Astrocyte (in vitro differentiated cells and primary cell): Measurements from ENCODE around the gene RALGAPA1. TPM values are rescaled to one million over a fixed set of nuclear protein-coding genes. Genes with fewer than 3 reads are reported as not detected.
"Not testable (repeated sequence)": the region's sequence is repeated elsewhere in the genome, so short reads cannot be mapped to it uniquely, and the experiment has no call there.

Source experiments
- DNase-seq: peaks from one replicate; pipeline ENCODE4 v3.0.0-alpha.2; 2010; ENCODE audit warnings: low read depth
- FAIRE-seq: peaks from 2 replicates; lab custom pipeline; 2011; peaks lifted over from hg19 to GRCh38; lab: Jason Lieb, UNC
- H2AFZ ChIP-seq: 2 replicates; pipeline ENCODE4 v1.6.0; 2012; ENCODE audit warnings: low read depth, low read length, inconsistent platforms
- H3K27ac ChIP-seq: 2 replicates; pipeline ENCODE4 v1.5.1; 2011; ENCODE audit warnings: low read depth, low read length, inconsistent platforms
- H3K27me3 ChIP-seq: 2 replicates; pipeline ENCODE4 v1.6.0; 2011; ENCODE audit warnings: low read length, inconsistent platforms; ENCODE audit not compliant: insufficient read depth
- H3K36me3 ChIP-seq: 2 replicates; pipeline ENCODE4 v1.5.1; 2011; ENCODE audit warnings: low read length, inconsistent platforms; ENCODE audit not compliant: insufficient read depth
- H3K4me1 ChIP-seq: 2 replicates; pipeline ENCODE4 v1.5.1; 2011; ENCODE audit warnings: low read length, inconsistent platforms; ENCODE audit not compliant: insufficient read depth
- H3K4me2 ChIP-seq: 2 replicates; pipeline ENCODE4 v1.6.0; 2012; ENCODE audit warnings: low read length, inconsistent platforms
- H3K4me3 ChIP-seq: 2 replicates; pipeline ENCODE4 v1.5.1; 2011; ENCODE audit warnings: low read depth, mild to moderate bottlenecking, low read length, inconsistent platforms; ENCODE audit not compliant: insufficient read depth
- H3K79me2 ChIP-seq: 2 replicates; pipeline ENCODE4 v1.6.0; 2012; ENCODE audit warnings: mild to moderate bottlenecking, low read length, inconsistent platforms; ENCODE audit not compliant: insufficient read depth
- H3K9ac ChIP-seq: 2 replicates; pipeline ENCODE4 v1.6.0; 2012; ENCODE audit warnings: mild to moderate bottlenecking, low read length, inconsistent platforms
- H3K9me3 ChIP-seq: 2 replicates; pipeline ENCODE4 v1.5.1; 2012; ENCODE audit warnings: low read depth, mild to moderate bottlenecking, low read length, inconsistent platforms; ENCODE audit not compliant: insufficient read depth
- H4K20me1 ChIP-seq: 2 replicates; pipeline ENCODE4 v1.6.0; 2012; ENCODE audit warnings: low read length, inconsistent platforms; ENCODE audit not compliant: insufficient read depth
- H3K27ac Mint-ChIP-seq: one replicate; pipeline ENCODE4 v1.8.0; 2021; ENCODE audit warnings: mild to moderate bottlenecking, mixed read lengths; ENCODE audit not compliant: unreplicated experiment
- H3K27me3 Mint-ChIP-seq: one replicate; pipeline ENCODE4 v1.8.0; 2021; ENCODE audit warnings: low read depth, mixed read lengths; ENCODE audit not compliant: unreplicated experiment
- H3K36me3 Mint-ChIP-seq: one replicate; pipeline ENCODE4 v1.8.0; 2021; ENCODE audit warnings: low read depth, mixed read lengths; ENCODE audit not compliant: unreplicated experiment
- H3K4me1 Mint-ChIP-seq: one replicate; pipeline ENCODE4 v1.8.0; 2021; ENCODE audit warnings: low read depth, mixed read lengths; ENCODE audit not compliant: unreplicated experiment
- H3K4me3 Mint-ChIP-seq: one replicate; pipeline ENCODE4 v1.8.0; 2021; ENCODE audit warnings: mild to moderate bottlenecking, moderate library complexity, mixed read lengths; ENCODE audit not compliant: unreplicated experiment
- H3K9me3 Mint-ChIP-seq: one replicate; pipeline ENCODE4 v1.8.0; 2021; ENCODE audit warnings: mild to moderate bottlenecking, mixed read lengths; ENCODE audit not compliant: unreplicated experiment
- CTCF ChIP-seq: IDR thresholded peaks from 2 replicates; pipeline ENCODE4 v1.5.1; 2011; ENCODE audit warnings: low read depth, mild to moderate bottlenecking, inconsistent platforms, low read length, moderate library complexity; ENCODE audit not compliant: insufficient read depth
- EZH2 ChIP-seq: IDR thresholded peaks from 2 replicates; pipeline ENCODE4 v1.6.1; 2012; ENCODE audit warnings: mild to moderate bottlenecking, low read length, inconsistent platforms; ENCODE audit not compliant: insufficient read depth
- total RNA-seq: library from RNA; stranded (reverse); gene quantifications from 2 replicates; pipeline ENCODE4 v1.2.1, GENCODE V29; 2021

RALGAPA1 gene
- total RNA-seq, 1 donor from 2014 or later, result 24.8 TPM

GRCh38 chr14:35779368-35779767, 29.7 kb downstream of the RALGAPA1 start:
- Histone ChIP-seq H3K9ac (no peak overlapping the region), H3K4me3 (no peak overlapping the region), H3K36me3 (no peaks in the 10 kb centered on the region), H3K79me2 (peaks cover 28% of the 10 kb centered on the region), H2AFZ (no peak overlapping the region), H3K4me1 (no peaks in the 10 kb centered on the region), H3K9me3 (no peaks in the 10 kb centered on the region), H3K4me2 (no peak overlapping the region), H4K20me1 (peaks cover 21% of the 10 kb centered on the region), H3K27ac (no peak overlapping the region), H3K27me3 (no peaks in the 10 kb centered on the region)
- H3K27me3 Mint-ChIP-seq, result no peaks in the 10 kb centered on the region
- no peak for TF ChIP-seq EZH2
- no peak for TF ChIP-seq CTCF
- no peak overlapping the region for H3K4me3 Mint-ChIP-seq
- H3K9me3 Mint-ChIP-seq, result peaks cover 6% of the 10 kb centered on the region
- H3K4me1 Mint-ChIP-seq, result no peaks in the 10 kb centered on the region
- FAIRE-seq, result no peak
- H3K36me3 Mint-ChIP-seq, result no peaks in the 10 kb centered on the region
- no peak for DNase-seq
- H3K27ac Mint-ChIP-seq, result no peak overlapping the region

- not testable (repeated sequence) for H3K4me3 Mint-ChIP-seq, H3K27ac Mint-ChIP-seq, H3K9me3 Mint-ChIP-seq, H2AFZ ChIP-seq, H3K27ac ChIP-seq, H3K36me3 Mint-ChIP-seq, H3K9me3 ChIP-seq, H3K4me3 ChIP-seq, DNase-seq, H3K9ac ChIP-seq, H3K4me2 ChIP-seq, H3K4me1 ChIP-seq, FAIRE-seq, H3K27me3 ChIP-seq, H3K27me3 Mint-ChIP-seq, H3K36me3 ChIP-seq, H3K4me1 Mint-ChIP-seq
- peaks cover 14% of the 10 kb centered on the region for H4K20me1 ChIP-seq
- peaks cover 23% of the 10 kb centered on the region for H3K79me2 ChIP-seq
Measured at GRCh38 chr14:35777550-35777949, 31.5 kb downstream of the RALGAPA1 start.

DNA sequence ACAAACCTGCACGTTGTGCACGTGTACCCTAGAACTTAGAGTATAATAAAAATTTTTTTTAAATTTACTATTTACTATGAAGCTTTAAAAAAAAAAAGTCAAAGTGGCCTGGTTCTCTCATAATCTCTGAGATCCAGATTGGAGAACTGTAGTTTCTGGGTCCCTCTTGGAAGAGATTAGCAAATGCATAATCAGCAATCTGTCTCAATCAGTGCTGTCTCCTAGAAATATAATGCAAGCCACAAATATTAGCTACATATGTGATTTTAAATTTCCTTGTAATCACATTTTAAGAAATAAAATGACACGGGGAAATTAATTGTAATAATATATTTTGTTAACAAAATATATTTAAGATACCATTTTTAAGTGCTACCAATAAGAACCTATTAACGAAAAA, 32.3 kb downstream of the RALGAPA1 start:
- no peak overlapping the region for H2AFZ ChIP-seq
- DNase-seq (no peak), FAIRE-seq (no peak)
- TF ChIP-seq EZH2 (no peak), CTCF (no peak)
- H3K36me3 Mint-ChIP-seq, result no peaks in the 10 kb centered on the region
- peaks cover 22% of the 10 kb centered on the region for H3K79me2 ChIP-seq
- H3K4me1 Mint-ChIP-seq, result no peaks in the 10 kb centered on the region
- peaks cover 5% of the 10 kb centered on the region for H3K9me3 Mint-ChIP-seq
- H3K4me3 Mint-ChIP-seq, result no peak overlapping the region
- peaks cover 13% of the 10 kb centered on the region for H4K20me1 ChIP-seq
- no peaks in the 10 kb centered on the region for H3K36me3 ChIP-seq
- H3K4me1 ChIP-seq, result no peaks in the 10 kb centered on the region
- H3K27me3 ChIP-seq, result no peaks in the 10 kb centered on the region
- H3K9ac ChIP-seq, result no peak overlapping the region
- no peak overlapping the region for H3K4me2 ChIP-seq
- H3K4me3 ChIP-seq, result no peak overlapping the region
- H3K9me3 ChIP-seq, result no peaks in the 10 kb centered on the region
- no peak overlapping the region for H3K27ac Mint-ChIP-seq
- H3K27me3 Mint-ChIP-seq, result no peaks in the 10 kb centered on the region
- no peak overlapping the region for H3K27ac ChIP-seq

GRCh38 chr14:35776085-35776484, 33.0 kb downstream of the RALGAPA1 start:
- not testable (repeated sequence) for H3K36me3 ChIP-seq, H3K27ac ChIP-seq, H2AFZ ChIP-seq, H3K4me3 Mint-ChIP-seq, FAIRE-seq, H3K9me3 ChIP-seq, H3K27me3 Mint-ChIP-seq, H3K9ac ChIP-seq, H3K4me3 ChIP-seq, H3K27me3 ChIP-seq, H3K4me1 ChIP-seq, H3K27ac Mint-ChIP-seq, H3K9me3 Mint-ChIP-seq, H3K36me3 Mint-ChIP-seq, H3K4me1 Mint-ChIP-seq, H3K4me2 ChIP-seq, DNase-seq
- peaks cover 17% of the 10 kb centered on the region for H3K79me2 ChIP-seq
- peaks cover 13% of the 10 kb centered on the region for H4K20me1 ChIP-seq
